ENCODE data around the gene BMPR1A. TPM values are rescaled to one million over a fixed set of nuclear protein-coding genes. Genes with fewer than 3 reads are reported as not detected.

The BMPR1A gene
- total RNA-seq, 1 experiment from 2014 or later: 42.6 TPM

DNA sequence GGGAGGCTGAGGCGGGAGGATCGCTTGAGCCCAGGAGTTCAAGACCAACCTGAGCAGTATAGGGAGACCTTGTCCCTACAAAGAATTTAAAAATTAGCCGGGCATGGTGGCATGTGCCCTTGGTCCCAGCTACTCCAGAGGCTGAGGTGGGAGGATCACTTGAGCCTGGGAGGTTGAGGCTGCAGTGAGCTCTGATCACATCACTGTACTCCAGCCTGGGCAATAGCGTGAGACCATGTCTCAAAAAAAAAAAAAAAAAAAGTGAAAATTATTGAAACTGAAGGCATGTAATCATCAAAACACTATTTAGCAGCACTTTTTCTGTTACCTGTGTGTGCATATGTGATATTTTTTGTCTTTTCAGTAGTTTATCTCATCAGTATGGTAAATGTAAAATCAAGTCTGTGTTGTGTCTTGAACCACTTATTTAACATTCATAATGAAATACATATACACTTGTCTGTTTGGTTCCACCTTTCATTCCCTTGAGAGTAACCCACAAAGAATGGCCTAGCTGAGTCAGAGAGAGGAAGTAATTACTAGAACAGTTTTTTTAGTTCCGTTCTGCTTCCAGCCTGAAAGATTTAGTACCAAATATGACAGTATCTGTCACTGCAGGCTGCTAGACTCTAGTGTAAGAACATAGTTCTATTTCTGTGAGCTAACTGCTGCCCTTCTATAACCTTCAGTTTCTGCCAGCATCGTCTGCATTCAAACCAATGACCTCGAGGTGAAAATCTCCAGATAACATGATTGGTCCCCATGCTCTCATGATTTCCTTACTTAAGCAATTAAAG is 132.4 kb downstream of the BMPR1A start:
- Histone ChIP-seq H3K36me3 (ENCODE audit: control insufficient read depth in 1 of 2, insufficient read depth in 2 of 2, low read length in 2 of 2) (0 out of 4 replicates have a peak, but pooled peaks cover 0 to 5% of the 10 kb centered on the region in 2 experiments), H3K4me3 (replicated peaks in 1 of 2; ENCODE audit: low read depth in 1 of 2, low read length in 2 of 2) (no peak overlapping the region), H3K79me2 (ENCODE audit: insufficient read depth, low read length) (no peaks in the 10 kb centered on the region), H3K27ac (ENCODE audit: low read depth, low read length) (no peak overlapping the region), H3K9me2 (ENCODE audit: insufficient read depth) (no peaks in the 10 kb centered on the region), H4K20me1 (ENCODE audit: insufficient read depth) (no peaks in the 10 kb centered on the region), H2AFZ (ENCODE audit: low read depth, low read length, poor library complexity, severe bottlenecking) (no peak overlapping the region), H3K9ac (ENCODE audit: low read length) (no peak overlapping the region), H3K4me1 (ENCODE audit: control insufficient read depth in 1 of 2, insufficient read depth in 2 of 2, low read length in 2 of 2) (peaks cover 0 to 8% of the 10 kb centered on the region in 2 experiments; a peak in 2 of 4 replicates), H3K4me2 (ENCODE audit: low read length) (no peak overlapping the region), H3K9me3 (ENCODE audit: control insufficient read depth in 1 of 2, insufficient read depth in 1 of 2, low read depth in 1 of 2, low read length in 2 of 2) (no peaks in the 10 kb centered on the region), H3K27me3 (ENCODE audit: insufficient read depth, low read length) (no peaks in the 10 kb centered on the region)
- no peak for TF ChIP-seq CBX3 (IDR thresholded peaks at IDR 0.05; ENCODE audit: low read depth)
- no peak for TF ChIP-seq SRF (IDR thresholded peaks at IDR 0.05; ENCODE audit: low read depth)
- TF ChIP-seq EGR1 (IDR thresholded peaks at IDR 0.05; ENCODE audit: low read depth): no peak
- TF ChIP-seq ZBTB33 (IDR thresholded peaks at IDR 0.05; ENCODE audit: extremely low read depth, insufficient replicate concordance, low read length): no peak
- no peak for TF ChIP-seq POLR2AphosphoS5 (IDR thresholded peaks at IDR 0.05; ENCODE audit: low read depth, low read length)
- TF ChIP-seq, protein P1, sequence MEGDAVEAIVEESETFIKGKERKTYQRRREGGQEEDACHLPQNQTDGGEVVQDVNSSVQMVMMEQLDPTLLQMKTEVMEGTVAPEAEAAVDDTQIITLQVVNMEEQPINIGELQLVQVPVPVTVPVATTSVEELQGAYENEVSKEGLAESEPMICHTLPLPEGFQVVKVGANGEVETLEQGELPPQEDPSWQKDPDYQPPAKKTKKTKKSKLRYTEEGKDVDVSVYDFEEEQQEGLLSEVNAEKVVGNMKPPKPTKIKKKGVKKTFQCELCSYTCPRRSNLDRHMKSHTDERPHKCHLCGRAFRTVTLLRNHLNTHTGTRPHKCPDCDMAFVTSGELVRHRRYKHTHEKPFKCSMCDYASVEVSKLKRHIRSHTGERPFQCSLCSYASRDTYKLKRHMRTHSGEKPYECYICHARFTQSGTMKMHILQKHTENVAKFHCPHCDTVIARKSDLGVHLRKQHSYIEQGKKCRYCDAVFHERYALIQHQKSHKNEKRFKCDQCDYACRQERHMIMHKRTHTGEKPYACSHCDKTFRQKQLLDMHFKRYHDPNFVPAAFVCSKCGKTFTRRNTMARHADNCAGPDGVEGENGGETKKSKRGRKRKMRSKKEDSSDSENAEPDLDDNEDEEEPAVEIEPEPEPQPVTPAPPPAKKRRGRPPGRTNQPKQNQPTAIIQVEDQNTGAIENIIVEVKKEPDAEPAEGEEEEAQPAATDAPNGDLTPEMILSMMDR (IDR thresholded peaks at IDR 0.05 in 2 of 3, conservative IDR thresholded peaks at IDR 0.05 in 1 of 3; ENCODE audit: borderline replicate concordance in 1 of 3, insufficient read depth in 1 of 3, low read depth in 2 of 3, low read length in 2 of 3): no peak
- TF ChIP-seq ZFX (IDR thresholded peaks at IDR 0.05): no peak
- no peak for TF ChIP-seq JUND (IDR thresholded peaks at IDR 0.05)
- no peak for TF ChIP-seq ELF1 (IDR thresholded peaks at IDR 0.05; ENCODE audit: borderline replicate concordance, low read depth)
- TF ChIP-seq ATF3 (IDR thresholded peaks at IDR 0.05): no peak
- TF ChIP-seq, protein P2, sequence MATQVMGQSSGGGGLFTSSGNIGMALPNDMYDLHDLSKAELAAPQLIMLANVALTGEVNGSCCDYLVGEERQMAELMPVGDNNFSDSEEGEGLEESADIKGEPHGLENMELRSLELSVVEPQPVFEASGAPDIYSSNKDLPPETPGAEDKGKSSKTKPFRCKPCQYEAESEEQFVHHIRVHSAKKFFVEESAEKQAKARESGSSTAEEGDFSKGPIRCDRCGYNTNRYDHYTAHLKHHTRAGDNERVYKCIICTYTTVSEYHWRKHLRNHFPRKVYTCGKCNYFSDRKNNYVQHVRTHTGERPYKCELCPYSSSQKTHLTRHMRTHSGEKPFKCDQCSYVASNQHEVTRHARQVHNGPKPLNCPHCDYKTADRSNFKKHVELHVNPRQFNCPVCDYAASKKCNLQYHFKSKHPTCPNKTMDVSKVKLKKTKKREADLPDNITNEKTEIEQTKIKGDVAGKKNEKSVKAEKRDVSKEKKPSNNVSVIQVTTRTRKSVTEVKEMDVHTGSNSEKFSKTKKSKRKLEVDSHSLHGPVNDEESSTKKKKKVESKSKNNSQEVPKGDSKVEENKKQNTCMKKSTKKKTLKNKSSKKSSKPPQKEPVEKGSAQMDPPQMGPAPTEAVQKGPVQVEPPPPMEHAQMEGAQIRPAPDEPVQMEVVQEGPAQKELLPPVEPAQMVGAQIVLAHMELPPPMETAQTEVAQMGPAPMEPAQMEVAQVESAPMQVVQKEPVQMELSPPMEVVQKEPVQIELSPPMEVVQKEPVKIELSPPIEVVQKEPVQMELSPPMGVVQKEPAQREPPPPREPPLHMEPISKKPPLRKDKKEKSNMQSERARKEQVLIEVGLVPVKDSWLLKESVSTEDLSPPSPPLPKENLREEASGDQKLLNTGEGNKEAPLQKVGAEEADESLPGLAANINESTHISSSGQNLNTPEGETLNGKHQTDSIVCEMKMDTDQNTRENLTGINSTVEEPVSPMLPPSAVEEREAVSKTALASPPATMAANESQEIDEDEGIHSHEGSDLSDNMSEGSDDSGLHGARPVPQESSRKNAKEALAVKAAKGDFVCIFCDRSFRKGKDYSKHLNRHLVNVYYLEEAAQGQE (IDR thresholded peaks at IDR 0.05; ENCODE audit: low read depth): no peak
- TF ChIP-seq TCF7L2 (IDR thresholded peaks at IDR 0.05; ENCODE audit: borderline replicate concordance, extremely low read depth, insufficient read depth, insufficient read length): no peak
- TF ChIP-seq EZH2 (IDR thresholded peaks at IDR 0.05): no peak
- no peak for TF ChIP-seq ZNF274 (IDR thresholded peaks at IDR 0.05; ENCODE audit: low read depth, low read length)
- no peak for TF ChIP-seq SIN3A (IDR thresholded peaks at IDR 0.05; ENCODE audit: low read depth)
- no peak for TF ChIP-seq FOSL1 (IDR thresholded peaks at IDR 0.05; ENCODE audit: low read depth)
- TF ChIP-seq EZH2phosphoT487 (IDR thresholded peaks at IDR 0.05; ENCODE audit: borderline replicate concordance): no peak
- TF ChIP-seq SP1 (IDR thresholded peaks at IDR 0.05; ENCODE audit: low read depth): no peak
- TF ChIP-seq POLR2A (IDR thresholded peaks at IDR 0.05; ENCODE audit: borderline replicate concordance, extremely low read depth, insufficient read depth, insufficient read length): no peak
- TF ChIP-seq, protein P3, sequence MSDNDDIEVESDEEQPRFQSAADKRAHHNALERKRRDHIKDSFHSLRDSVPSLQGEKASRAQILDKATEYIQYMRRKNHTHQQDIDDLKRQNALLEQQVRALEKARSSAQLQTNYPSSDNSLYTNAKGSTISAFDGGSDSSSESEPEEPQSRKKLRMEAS (IDR thresholded peaks at IDR 0.05): no peak
- ChIA-PET POLR2A (no interaction called here), RAD21 (ENCODE audit: low non-redundant PET in 1 of 2, low total read pairs in 2 of 2, uncharacterized antibody in 2 of 2, unreplicated experiment in 2 of 2) (interaction anchor here in 1 of 2 experiments (0.7 kb wide), 1 partner anchor 196 kb away, joined by 4 read pairs; no protein-coding TSS in a partner anchor), CTCF (no interaction called here)
- no peak for ATAC-seq
- intact Hi-C loops (cut with micrococcal nuclease): no loop called here
- DNase-seq (ENCODE audit: low read depth, low spot score): no peak
- BruUV-seq (replicated peaks): no TSS peak
